Thyroid gland (tissue), 4 donors: ENCODE results near the gene RPL31.

Source experiments
- CTCF ChIP-seq, 6 experiments: fragments of 200-600 bp in 3 of 6; fragments of 450-650 bp in 3 of 6; sonication (generic) in 3 of 6; IDR thresholded peaks; one replicate each; pipeline ENCODE4 v1.5.1; 2016 to 2019; ENCODE audit warnings: antibody characterized with exemption in 6 of 6, mild to moderate bottlenecking in 2 of 6, inconsistent platforms in 1 of 6, moderate library complexity in 1 of 6
- POLR2A ChIP-seq, 2 donors: fragments of 450-650 bp; IDR thresholded peaks; one replicate each; pipeline ENCODE4 v1.6.1; 2017; ENCODE audit warnings: antibody characterized with exemption in 2 of 2, mild to moderate bottlenecking in 2 of 2, moderate library complexity in 1 of 2

GRCh38 chr2:100954044-100954420 is 48.1 kb upstream of the RPL31 start:
- no peak for TF ChIP-seq CTCF (IDR thresholded peaks at IDR 0.05)
- TF ChIP-seq POLR2A (IDR thresholded peaks at IDR 0.05): no peak
